Kidney epithelial cell (primary cell): Measurements from ENCODE around the gene TP53RK. TPM values are rescaled to one million over a fixed set of nuclear protein-coding genes. Genes with fewer than 3 reads are reported as not detected.
"Not testable (repeated sequence)": the region's sequence is repeated elsewhere in the genome, so short reads cannot be mapped to it uniquely, and the experiment has no call there.

Experiments used
- DNase-seq: peaks from one replicate; pipeline ENCODE4 v3.0.0-alpha.2; 2010; ENCODE audit warnings: low read depth
- H3K27me3 ChIP-seq: 2 replicates; pipeline ENCODE4 v1.6.0; 2011; ENCODE audit warnings: low read length; ENCODE audit not compliant: control insufficient read depth, insufficient read depth
- H3K36me3 ChIP-seq: 2 replicates; pipeline ENCODE4 v1.5.1; 2011; ENCODE audit warnings: low read length; ENCODE audit not compliant: control insufficient read depth, insufficient read depth
- H3K4me3 ChIP-seq: 2 replicates; pipeline ENCODE4 v1.5.1; 2011; ENCODE audit warnings: low read depth, mild to moderate bottlenecking, control low read depth, low read length
- total RNA-seq: library from RNA; depleted of rRNA; stranded (reverse); fragments of >200 nt; gene quantifications from 2 replicates; pipeline ENCODE4 v1.2.3, GENCODE V29; 2015
- TF ChIP-seq, protein P1 (sequence below): IDR thresholded peaks from 2 replicates; pipeline ENCODE4 v1.5.1; 2011; ENCODE audit warnings: mild to moderate bottlenecking, moderate library complexity, low read length, control low read depth, inconsistent platforms; ENCODE audit not compliant: insufficient read depth, poor library complexity, severe bottlenecking

TP53RK gene
- total RNA-seq, 1 donor from 2014 or later = 20.5 TPM

DNA sequence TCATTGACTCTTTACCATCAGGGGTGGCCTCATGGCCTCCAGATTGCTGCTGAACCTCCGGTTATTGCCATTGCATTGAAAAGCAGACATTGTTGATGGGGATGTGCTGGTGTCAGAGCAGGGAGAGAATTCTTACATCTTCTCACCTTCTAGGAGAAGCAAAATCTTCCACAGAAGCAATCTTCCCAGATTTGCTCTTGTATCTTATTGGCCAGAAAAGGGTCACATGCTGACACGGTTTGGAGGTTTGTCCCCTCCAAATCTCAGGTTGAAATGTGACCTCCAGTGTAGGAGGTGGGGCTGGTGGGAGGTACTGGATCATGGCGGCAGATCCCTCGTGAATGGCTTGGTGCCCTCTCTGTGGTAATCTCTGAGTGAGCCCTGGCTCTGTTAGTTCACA, 10.7 kb downstream of the TP53RK start:
- TF ChIP-seq, protein P1, sequence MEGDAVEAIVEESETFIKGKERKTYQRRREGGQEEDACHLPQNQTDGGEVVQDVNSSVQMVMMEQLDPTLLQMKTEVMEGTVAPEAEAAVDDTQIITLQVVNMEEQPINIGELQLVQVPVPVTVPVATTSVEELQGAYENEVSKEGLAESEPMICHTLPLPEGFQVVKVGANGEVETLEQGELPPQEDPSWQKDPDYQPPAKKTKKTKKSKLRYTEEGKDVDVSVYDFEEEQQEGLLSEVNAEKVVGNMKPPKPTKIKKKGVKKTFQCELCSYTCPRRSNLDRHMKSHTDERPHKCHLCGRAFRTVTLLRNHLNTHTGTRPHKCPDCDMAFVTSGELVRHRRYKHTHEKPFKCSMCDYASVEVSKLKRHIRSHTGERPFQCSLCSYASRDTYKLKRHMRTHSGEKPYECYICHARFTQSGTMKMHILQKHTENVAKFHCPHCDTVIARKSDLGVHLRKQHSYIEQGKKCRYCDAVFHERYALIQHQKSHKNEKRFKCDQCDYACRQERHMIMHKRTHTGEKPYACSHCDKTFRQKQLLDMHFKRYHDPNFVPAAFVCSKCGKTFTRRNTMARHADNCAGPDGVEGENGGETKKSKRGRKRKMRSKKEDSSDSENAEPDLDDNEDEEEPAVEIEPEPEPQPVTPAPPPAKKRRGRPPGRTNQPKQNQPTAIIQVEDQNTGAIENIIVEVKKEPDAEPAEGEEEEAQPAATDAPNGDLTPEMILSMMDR = no peak
- no peak overlapping the region for H3K4me3 ChIP-seq
- H3K27me3 ChIP-seq = no peaks in the 10 kb centered on the region
- no peak for DNase-seq
- no peaks in the 10 kb centered on the region for H3K36me3 ChIP-seq

DNA sequence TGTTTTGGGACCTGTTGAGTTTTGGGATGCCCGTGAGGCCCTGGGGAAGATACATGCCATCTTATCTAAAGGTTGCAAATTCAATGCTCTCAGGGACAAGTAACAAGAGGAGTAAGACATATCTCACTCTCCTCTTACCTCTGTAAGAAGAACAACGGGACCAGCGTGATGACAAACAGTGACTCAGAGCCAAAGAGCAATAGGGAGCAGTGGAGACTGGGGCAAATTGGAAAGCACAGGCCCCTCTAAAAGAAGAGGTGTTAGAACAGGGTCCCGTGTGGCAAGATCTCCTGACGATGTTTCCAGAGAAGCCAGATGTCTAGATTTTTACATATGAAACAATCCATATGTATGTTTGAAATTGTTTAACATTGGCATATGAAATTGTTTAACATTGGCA, 11.6 kb downstream of the TP53RK start:
- no peak overlapping the region for H3K4me3 ChIP-seq
- no peaks in the 10 kb centered on the region for H3K27me3 ChIP-seq
- TF ChIP-seq, protein P1 = no peak
- no peaks in the 10 kb centered on the region for H3K36me3 ChIP-seq
- DNase-seq = no peak

DNA sequence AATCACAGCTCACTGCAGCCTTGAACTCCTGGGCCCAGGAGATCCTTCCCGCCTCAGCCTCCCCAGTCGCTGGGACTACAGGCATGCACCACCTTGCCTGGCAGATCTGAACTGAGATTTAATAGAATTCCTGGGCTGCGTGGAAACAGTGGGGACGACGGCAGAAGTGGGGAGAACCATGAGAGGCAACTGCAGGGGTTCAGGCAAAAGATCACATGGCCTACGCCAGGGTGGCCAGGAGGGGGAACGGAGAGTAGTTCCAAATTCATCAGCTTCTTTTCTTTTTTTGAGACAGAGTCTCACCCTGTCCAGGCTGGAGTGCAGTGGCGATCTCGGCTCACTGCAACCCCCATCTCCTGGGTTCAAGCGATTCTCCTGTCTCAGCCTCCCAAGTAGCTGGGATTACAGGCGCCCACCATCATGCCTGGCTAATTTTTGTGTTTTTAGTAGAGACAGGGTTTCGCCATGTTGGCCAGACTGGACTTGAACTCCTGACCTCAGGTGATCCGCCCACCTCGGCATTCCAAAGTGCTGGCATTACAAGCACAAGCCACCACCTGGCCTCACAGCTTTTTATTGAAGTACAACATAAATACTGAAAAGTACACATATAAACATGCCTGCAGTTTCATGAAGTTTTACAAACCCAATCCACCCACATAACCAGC, 12.5 kb downstream of the TP53RK start:
- H3K4me3 ChIP-seq, H3K27me3 ChIP-seq, DNase-seq, H3K36me3 ChIP-seq: not testable (repeated sequence)

DNA sequence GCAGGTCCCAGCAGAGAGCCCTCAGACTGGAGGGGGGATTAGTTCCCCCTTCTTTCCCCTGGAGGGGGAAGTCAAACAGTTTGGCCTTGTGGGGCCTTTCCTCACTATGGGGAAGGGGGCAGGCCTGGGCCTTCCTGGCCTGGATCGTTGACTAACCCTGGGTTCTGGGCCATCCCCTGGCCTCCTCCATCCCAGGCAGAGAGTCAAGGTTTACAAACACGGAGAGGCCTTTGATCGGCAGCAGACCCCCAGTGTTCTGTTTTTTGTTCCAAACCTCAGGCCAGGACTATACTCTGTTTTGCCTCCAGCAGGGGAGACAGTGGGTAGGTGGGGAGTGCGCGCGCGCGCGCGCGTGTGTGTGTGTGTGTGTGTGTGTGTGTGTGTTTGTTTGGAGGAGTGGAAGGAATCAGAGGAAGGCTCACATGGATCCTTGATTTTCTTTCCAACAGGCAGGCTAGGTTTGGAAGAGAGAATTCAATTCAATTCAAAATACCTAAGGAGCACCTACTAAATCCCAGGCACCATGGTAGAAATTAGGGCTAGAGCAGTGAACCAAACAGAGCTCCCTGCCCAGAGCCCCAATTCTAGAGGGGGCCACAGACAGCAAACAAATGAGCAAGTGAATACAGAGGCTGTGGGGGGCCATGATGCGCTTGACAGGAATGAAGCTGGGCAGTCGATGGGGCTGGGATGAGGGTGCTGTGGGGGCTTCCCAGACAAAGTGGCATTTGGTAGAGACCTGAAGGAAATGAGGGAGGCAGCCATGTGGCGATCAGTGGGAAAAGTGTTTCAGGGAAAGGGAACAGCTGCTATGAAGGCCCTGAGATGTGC, 14.8 kb downstream of the TP53RK start:
- TF ChIP-seq, protein P1 = no peak
- Histone ChIP-seq H3K27me3 (no peaks in the 10 kb centered on the region), H3K36me3 (no peaks in the 10 kb centered on the region), H3K4me3 (no peak overlapping the region)
- no peak for DNase-seq

DNA sequence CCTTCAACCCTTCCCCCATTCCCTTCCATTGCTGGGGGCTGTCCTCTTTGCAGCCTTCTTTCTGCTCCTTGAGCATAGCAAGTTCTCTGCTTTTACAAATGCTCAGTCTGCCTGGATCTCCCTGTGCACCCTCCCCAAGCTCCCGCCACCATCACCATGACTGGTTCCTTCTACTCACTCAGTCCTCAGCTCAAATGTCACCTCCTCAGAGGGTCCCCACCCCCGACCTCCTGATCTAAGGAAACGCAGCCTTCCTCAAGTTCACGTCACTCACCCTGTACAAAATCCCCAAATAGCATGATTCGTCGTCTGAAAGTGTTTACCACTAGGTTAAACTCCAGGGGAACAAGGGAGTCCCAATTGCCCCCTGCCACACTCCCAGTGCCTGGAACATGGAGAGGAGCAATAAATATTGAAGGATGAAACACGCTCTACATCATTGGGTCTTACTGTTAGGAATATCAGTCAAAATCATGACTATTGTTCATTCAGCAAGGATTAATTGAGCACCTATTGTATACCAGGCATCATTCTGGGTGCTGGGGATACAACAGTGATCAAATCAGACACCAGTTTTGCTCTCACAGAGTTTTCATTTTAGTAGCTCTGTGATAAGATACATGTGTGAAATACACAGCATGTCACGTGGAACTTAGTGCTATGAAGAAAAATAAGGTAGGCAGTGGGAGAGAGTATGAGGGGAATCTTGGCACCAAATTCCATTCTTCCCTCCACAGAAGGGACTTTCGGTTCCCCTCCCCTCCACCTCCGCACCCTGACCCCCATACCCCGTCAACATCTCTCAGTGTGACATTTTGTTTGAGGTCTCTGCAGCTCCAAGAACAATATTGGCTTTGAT, 15.6 kb downstream of the TP53RK start:
- no peaks in the 10 kb centered on the region for H3K27me3 ChIP-seq
- TF ChIP-seq, protein P1 = no peak
- DNase-seq = no peak
- no peak overlapping the region for H3K4me3 ChIP-seq
- H3K36me3 ChIP-seq = no peaks in the 10 kb centered on the region

DNA sequence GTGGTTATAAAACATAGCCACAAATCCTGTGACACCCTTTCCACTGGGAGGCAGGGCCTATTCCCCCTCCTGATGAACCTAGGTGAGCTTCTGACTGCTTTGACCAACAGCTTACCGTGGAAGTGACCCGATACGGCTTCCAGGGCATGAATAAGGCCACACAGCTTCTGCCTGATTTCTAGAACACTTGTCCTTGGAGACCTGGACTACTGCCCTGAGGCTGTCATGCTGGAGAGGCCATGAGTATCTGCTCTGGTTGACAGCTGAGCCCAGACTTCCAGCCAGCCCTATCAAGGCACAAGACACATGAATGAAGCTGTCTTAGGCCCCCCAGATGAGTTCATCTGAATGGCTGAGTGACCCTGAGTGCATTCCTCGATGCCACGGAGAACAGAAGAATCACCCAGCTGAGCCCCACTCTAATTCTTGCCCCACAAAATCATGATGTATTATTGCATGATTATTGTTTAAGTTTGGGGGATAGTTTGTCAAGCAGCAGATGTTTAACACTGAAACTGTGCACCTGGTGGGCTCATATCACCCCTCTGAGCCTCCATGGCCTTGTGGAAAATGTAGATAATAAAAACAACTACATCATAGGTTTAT, 16.6 kb downstream of the TP53RK start:
- no peaks in the 10 kb centered on the region for H3K36me3 ChIP-seq
- no peaks in the 10 kb centered on the region for H3K27me3 ChIP-seq
- TF ChIP-seq, protein P1 = no peak
- no peak for DNase-seq
- no peak overlapping the region for H3K4me3 ChIP-seq
